Measurements from ENCODE around the gene TCF12.

Gene TCF12

GRCh38 chr15:57185507-57186074 is 267.1 kb downstream of the TCF12 start:
- DNase-seq: no peak

GRCh38 chr15:57189466-57189865 is 271.0 kb downstream of the TCF12 start:
- DNase-seq: no peak

GRCh38 chr15:57190208-57190607 is 271.8 kb downstream of the TCF12 start:
- DNase-seq: no peak

- DNase-seq: no peak
Observed at GRCh38 chr15:57193161-57193560, 274.7 kb downstream of the TCF12 start.

- DNase-seq: no peak
Observed at GRCh38 chr15:57195326-57195725, 276.9 kb downstream of the TCF12 start.

- no peak for DNase-seq
Observed at GRCh38 chr15:57196865-57197264, 278.4 kb downstream of the TCF12 start.

- no peak for DNase-seq
Observed at GRCh38 chr15:57198131-57198530, 279.7 kb downstream of the TCF12 start.

GRCh38 chr15:57198654-57199291 is 280.3 kb downstream of the TCF12 start:
- no peak for DNase-seq

GRCh38 chr15:57201578-57201977 is 283.1 kb downstream of the TCF12 start:
- DNase-seq: no peak

GRCh38 chr15:57203906-57204305 is 285.5 kb downstream of the TCF12 start:
- no peak for DNase-seq

GRCh38 chr15:57205027-57205855 is 286.8 kb downstream of the TCF12 start:
- no peak for DNase-seq

- no peak for DNase-seq
Observed at GRCh38 chr15:57205996-57206395, 287.6 kb downstream of the TCF12 start.

- DNase-seq: no peak
Observed at GRCh38 chr15:57213862-57214261, 295.4 kb downstream of the TCF12 start.

GRCh38 chr15:57215326-57215725 is 296.9 kb downstream of the TCF12 start:
- no peak for DNase-seq

GRCh38 chr15:57215881-57216280 is 297.4 kb downstream of the TCF12 start:
- no peak for DNase-seq

GRCh38 chr15:57216288-57216687 is 297.8 kb downstream of the TCF12 start:
- DNase-seq: no peak

GRCh38 chr15:57217778-57218598 is 299.5 kb downstream of the TCF12 start:
- no peak for DNase-seq

GRCh38 chr15:57218826-57219576 is 300.6 kb downstream of the TCF12 start:
- no peak for DNase-seq

- no peak for DNase-seq
Observed at GRCh38 chr15:57220205-57220604, 301.8 kb downstream of the TCF12 start.

GRCh38 chr15:57221134-57221533 is 302.7 kb downstream of the TCF12 start:
- DNase-seq: no peak

- DNase-seq: no peak
Observed at GRCh38 chr15:57223345-57223744, 304.9 kb downstream of the TCF12 start.

- no peak for DNase-seq
Observed at GRCh38 chr15:57223887-57224286, 305.4 kb downstream of the TCF12 start.

All from effector CD4-positive, alpha-beta T cell (primary cell).